ENCODE data around the gene DNAJB13.

DNAJB13 gene

DNA sequence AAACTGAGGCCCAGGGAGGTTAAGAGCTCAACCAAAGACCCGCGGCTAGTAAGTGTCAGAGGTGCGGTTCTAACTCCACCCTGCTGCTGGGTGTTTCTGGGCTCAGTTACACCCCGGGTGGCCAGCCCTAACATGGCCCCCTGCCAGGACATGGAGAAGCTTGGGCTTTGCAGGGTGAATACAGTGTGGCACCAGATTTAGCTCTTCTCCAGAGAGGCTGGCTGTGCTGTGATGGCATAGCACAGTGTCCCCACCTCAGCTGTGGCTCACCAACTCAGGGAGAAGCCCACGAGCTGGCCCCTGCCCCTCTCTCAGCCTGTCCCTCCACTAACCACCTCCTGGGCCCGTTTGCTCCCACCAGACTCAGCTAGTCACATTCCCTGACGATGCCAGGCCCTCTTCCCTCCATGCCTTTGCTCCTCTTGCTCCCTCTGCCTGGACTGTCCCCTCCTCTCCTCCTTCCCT is 51.0 kb downstream of the DNAJB13 start:
- no peak for DNase-seq

DNA sequence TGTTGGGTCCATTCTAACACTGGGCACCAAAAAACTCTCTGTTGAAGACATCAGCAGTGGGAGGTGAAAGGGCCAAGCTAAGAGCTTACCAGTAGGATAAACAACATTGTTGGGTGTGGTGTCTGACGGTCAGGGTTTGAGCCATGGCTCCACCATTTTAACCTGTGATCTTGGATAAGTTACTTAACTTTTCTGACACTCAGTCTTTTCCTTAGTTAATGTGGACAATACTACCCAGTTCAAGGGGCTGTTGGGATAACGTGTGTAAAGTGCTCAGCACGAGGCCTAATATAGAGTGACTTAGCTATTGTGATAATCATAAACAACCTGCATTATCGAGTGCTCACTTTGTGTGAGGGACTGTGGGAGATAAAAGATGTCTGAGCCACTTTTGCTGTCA is 52.0 kb downstream of the DNAJB13 start:
- no peak for DNase-seq

DNA sequence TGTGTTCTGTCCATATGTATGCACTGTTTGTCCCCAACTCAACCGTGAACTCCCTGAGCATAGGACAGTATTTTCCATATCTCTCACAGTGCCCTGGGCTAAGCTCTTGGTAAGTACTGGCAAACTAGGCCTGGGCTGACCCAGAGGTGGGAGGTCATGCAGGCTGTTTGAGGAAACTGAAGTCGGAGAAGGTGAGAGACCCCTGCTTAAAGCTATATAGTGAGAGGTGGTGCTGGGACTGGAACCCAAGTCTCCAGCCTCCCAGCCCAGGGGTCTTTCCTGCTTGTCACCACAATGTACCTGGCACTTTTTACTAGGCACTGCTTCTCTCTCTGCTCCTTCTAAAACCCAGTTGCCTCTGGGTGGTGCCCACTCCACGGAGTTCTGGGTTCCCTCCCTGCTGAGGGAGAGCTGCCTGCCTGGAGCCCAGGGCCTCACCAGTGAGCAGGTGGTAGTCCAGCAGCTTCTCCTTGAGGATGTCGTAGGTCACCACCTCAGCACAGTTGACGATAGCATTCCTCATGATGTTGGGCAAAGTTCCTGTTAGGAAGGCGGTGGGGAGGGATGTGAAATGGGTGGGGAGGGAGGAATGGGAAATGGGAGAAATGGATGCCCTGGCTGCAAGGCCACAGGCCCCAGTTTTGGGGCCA is 53.3 kb downstream of the DNAJB13 start:
- no peak for DNase-seq

DNA sequence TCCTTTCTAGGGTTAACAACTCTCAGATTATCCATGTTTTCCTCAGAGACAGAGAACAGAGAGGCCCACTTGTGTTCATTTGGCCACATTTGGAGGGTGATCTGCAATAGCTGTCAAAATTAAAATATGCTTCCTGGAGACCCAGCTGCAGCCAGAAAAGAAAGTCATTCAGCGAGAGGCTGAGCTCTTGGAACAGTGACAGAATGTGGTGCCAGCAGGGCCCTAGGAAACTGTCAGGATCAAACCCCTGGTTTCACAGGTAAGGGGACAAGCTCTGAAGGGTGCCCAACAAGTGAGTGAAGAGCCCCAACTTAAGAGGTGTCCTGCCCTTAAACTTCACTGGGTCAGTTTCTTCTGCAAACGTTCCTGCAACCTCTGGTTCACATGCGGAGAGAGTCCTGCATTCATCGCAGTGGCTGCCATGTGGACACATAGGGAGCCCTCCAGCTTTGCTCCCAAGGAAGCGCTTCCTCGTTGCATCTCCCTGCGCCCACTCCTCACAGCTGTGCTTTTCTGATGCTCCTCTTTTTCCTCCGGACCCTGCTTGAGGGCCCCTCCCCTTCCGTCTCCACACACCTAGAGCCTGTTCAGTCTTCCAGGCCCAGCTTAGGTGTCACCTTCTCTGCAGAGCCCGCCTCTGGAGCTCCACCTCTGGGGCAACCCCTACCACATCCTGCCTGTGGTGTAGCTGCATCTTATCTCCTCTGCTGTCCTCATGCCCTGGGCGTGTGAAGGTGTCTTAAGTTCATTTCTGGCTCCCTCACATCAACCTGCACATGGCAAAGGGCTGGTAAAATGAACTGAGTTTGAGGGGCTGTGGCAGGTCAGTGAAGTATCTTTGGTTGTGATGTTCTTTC is 54.2 kb downstream of the DNAJB13 start:
- DNase-seq: no peak

DNA sequence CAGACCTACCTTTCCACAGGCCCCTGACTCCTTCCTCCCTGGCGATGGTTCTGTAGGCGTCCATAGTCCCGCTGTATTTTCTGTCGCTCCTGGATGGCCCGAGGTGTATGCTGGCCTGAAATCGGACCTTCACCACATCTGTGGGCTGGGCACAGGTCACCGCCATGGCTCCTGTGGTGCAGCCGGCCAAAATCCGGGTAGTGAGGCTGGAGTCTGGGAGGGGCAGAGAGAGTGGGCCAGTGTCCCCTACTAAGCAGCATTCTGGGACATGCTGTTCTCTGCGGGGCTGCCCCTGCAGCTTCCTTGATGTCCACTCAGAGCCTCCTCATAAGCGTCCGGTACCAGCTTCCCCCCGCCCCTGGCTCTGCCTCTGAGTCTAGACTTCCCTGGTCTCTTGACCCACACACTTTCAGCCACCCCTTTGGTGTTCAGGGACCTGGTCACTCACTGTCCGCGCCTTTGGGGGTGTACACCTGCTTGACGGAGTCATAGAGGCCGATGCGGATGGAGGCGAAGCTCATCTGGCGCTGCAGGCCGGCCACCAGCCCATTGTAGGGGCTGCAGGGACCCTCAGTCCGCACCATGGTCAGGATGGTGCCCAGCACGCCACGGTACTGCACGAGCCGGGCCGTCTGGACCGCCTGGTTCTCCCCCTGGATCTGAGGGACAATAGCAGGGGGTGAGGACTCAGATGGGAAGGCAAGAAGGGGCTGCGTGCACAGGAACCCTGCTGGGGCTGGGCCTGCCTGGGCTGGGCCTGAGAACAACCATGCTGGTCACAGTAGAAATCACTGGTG is 55.1 kb downstream of the DNAJB13 start:
- DNase-seq: no peak

DNA sequence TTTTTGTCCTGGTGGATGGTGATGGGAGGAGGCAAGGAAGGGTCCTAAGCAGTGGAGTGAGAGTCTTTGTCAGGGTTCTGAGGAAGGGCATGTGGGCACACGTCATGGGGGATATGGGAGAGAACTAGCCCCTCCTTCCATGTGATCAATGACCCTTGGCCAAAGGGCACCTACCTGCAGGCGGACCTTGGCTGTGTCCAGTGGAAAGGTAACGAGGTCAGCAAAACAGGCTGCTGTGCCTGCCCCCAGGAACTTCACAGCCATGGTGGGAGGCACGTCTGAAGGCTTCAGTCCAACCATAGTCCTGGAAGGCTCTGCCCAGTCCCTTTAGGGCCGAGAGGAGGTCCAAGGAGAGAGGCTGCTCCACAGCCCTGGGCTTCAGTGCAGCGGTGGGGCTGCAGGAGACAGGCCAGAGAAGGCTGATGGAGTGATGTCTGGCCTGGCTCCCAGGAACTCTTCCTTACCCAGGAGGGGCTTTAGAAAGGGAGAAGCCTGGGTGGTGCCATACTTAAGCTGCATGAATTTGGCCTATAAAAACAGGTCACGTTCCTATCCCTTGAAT is 56.0 kb downstream of the DNAJB13 start:
- DNase-seq: no peak

DNA sequence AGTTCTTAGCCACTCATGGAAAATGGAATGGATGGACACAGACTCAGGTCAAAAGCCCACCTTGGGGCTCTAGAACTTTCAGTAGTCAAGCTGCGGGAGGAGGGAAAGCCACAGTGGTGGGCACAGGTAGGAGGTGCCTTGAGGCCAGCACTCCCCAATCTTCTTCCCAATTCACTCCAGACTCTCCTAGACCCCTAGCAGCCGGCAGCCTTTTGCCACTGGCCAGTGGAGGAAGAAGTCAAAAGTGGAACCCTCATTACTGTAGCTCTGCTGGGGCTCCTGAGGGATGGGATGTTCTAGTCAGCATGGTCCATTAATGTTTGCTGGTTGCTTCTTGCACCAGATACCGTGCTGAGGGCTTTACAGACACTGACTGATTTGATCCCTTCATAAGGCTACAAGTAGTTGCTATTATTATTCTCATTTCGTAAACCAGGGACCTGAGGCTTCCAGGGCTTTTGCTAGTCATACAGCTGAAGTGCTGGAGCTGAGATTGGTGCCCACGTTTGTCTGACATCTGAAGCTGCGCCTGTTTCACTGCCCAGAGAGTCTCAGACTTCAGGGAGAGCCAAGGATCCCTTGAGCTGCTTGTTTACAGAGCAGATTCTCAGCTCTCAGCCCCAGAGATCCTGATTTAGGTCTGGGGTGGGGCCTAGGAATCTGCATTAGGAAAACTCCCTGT is 57.0 kb downstream of the DNAJB13 start:
- no peak for DNase-seq

DNA sequence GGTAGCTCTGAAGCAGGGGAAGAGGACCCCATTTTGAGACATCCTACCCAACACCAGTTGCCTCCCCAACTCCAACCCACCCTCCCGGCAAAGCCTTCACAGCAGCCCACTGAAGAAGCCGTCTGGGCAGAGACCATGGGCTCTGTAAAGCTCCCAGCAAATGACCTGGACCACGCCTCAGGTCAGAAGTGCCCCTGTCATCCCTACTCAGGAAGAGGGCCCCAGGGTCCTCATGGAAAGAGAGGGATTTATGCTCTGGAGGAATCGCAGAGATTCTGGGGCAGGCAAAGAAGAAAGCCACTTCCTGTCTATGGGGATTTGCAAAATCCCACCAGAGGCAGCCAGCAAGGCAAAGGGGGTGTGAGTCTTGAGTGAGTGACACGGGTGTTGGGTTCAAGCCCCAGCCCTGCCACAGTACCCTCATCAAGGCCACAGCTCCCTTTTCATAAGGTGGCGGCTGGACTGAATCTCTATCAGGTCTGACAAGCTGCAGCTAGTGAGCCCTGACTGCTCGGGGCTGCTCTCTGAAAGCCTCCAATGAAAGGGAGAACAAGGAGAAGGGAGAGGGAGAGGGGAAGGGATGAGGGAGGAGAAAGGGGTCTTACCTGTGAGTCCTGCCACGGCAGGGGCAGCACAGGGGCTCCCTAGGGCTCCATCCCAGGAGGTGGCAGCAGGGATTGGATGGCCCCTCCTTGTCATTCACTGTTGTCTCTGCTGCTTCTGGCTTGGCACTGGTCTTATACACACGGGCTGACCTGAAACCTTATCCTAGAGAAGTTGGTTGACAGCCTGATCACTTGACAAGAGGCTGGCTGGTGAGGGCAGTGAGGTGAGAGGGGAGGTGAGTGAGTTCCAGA is 57.8 kb downstream of the DNAJB13 start, which contains the start of gene UCP3:
Gene UCP3, minus strand, starts transcription at position 713 of the 857 bp plus-strand sequence. CDS start 2,043 bp downstream, outside the sequence.
- DNase-seq: no peak

DNA sequence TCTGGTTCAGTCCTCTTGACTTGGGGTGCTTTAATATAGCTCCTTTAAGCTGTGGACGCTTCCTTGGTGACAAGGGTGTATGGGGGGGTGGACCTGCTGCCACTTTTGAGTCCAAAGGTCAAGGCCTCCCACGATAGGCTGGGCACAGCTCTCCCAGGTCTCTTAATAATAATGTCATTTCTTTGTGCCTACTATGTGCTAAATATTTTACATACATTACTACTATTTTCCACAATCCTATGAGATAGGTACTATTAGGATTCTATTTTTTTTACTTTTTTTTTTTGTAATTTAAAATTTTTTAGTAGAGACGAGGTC is 58.4 kb downstream of the DNAJB13 start:
- no peak for DNase-seq

DNA sequence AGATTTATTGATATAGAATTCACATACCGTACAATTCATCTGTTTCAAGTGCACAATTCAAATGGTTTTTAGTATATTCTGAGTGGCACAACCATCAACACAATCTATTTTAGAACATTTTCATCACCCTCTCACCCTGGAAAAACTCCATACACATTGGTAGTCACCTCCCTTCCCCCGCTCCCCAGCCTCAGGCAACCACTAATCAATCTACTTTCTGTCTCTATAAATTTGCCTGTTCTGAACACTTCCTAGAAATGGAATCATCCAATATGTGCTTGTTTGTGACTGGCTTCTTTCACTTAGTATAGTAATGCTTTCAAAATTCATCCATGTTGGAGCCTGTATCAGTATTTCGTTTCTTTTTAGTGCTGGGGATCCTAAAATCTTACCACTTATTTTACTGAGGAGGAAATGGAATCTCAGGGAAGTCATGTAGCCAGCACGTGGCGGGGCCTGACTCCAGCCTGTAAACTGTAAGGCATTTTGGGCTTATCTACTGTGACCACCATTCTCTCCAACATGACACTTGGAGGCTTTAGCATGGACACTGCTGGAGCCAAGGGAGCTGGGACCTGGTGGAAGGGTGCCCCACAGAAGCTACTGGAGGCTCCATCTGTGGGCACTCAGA is 59.0 kb downstream of the DNAJB13 start:
- no peak for DNase-seq

DNA sequence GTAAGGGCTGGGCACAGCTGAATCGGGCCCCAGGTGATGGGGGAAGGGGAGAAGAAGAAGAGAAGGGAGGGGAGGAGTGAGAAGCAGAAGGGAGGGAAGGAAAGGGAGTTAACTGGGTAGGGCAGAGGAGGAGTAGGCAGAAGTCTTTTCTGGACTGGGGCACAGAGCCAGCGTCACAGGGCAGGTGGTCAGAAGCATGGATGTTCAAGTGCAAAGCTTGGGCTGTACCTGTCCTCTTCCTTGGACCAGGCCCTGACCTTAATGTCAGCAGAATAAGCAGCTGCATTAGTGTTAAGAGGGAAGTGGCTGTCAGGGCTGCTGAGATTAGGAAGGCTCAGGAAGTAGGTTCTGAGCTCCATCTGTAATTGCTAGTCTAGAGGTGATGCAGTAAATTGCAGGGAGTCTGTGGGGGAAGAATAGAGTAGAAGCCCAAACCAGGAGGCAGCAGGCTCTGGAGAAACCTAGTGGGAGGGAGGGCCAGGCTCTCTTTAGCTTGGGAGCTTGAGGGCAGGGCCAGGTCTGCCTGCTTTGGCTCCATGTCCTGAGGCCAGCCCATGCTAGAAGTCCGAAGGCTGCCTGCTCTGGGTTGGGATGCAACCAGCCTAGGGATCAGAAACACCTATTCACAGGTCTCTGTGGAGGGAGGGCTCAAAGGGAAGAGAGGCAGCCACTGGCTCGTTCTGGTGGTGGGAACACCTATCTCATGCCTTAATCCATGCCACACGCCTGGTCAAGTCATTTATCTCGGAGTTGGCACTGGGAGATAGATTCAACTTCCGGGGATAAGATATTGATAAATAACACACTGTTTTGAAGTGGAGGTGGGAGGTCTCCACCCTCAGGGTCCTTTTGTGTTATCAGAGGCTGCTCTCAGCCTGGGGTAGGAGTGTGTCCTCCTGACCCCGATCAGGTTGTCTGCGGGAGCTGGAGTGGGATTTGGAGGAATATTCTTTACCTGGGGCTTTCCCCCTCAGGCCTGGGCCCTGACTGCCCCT is 59.8 kb downstream of the DNAJB13 start:
- DNase-seq: no peak

DNA sequence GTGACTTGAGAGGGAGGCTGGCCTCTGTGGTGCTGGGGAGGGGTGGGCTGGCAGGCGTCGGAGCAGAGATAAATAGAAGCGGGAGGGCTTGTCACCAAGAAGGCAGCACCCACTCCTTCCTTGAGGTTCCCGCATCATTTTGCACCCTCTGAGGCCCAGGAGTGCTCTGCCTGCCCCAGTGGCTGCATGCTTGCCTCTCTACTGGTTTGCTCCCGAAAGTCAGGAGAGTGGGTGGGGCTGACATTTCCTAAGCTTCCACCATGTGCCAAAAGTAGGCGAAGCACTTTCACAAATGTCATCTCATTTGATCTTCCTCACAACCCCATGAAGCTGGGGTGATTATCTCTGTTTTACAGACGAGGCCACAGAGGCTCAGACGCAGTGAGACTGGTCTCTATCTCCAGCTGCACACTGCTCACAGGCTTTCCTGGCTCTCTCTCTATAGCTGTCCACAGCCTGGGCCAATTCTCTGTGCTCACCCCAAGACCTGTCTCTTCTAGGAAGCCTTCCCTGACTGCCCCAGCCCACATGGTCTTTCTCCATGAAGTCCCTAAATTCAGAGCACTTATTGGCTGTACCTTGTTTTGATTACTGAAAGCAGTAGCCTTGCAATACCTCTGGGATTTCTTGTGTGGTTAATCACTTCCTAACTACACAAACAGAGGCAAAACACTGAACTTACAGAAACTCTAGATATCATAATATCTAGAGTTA is 60.7 kb downstream of the DNAJB13 start:
- DNase-seq: no peak

DNA sequence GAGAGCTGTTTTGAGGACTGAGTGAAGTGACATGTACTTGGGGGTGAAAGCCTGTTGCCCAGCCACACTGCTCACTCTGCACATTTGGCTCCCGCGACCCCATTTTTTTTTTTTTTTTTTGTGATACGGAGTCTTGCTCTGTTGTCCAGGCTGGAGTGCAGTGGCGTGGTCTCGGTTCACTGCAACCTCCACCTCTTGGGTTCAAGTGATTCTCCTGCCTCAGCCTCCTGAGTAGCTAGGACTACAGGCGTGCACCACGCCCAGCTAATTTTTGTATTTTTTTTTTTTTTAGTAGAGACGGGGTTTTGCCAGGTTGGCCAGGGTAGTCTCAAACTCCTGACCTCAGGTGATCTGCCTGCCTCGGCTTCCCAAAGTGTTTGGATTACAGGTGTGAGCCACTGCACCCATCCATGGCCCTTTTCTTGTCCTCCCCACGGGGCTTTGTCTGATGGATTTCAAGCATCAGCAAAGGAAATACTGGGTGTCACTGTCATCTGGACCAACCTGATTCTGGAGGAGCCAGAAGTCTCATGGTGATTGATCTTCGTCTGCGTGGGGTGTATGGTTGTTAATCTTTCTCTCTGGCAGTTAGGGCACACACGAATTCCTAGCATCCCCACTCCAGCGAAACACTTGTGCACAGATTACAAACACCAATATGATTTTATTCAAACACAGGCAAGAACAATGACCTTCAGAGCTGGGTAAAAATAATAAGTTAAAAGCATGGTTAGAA is 61.4 kb downstream of the DNAJB13 start:
- DNase-seq: no peak

DNA sequence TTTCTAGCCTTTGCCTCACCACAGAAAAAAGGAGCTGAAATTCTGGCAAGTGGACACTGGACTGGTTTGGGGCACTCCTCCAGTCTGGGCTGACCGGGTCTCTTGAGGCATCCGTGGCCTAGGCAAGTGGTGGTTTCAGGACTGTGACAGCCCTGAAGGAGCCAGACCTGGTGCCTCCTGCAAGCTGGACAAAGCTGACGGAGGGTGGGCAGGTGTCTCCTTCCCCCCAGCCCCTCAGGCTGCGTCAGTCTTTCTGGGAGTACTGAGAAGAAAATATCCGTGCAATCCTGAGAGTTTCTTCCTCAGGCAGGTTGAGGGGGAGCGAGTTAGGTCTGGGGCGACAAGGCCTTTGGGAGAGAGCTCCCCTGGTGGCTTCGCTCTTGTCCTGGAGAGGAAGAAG is 62.3 kb downstream of the DNAJB13 start:
- DNase-seq: no peak

DNA sequence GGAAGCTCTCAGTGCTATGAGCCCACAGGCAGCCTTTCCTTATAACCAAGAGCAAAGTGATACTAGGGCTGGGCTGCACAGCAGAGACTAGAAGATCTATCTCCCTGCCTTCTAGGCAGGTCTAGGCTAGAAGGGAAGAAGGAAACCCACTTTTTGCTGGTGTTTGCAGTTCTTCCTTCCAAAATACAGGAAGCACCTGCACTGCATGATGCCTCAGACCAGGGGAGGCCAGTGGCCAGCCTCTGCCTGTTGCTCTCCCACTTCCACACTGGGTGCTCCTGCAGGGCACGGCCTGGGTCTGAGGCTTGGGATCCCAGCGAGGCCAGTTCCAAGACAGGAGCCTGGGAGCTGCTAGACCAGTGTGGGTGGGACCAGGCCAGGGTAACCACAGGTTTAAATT is 64.1 kb downstream of the DNAJB13 start:
- no peak for DNase-seq

DNA sequence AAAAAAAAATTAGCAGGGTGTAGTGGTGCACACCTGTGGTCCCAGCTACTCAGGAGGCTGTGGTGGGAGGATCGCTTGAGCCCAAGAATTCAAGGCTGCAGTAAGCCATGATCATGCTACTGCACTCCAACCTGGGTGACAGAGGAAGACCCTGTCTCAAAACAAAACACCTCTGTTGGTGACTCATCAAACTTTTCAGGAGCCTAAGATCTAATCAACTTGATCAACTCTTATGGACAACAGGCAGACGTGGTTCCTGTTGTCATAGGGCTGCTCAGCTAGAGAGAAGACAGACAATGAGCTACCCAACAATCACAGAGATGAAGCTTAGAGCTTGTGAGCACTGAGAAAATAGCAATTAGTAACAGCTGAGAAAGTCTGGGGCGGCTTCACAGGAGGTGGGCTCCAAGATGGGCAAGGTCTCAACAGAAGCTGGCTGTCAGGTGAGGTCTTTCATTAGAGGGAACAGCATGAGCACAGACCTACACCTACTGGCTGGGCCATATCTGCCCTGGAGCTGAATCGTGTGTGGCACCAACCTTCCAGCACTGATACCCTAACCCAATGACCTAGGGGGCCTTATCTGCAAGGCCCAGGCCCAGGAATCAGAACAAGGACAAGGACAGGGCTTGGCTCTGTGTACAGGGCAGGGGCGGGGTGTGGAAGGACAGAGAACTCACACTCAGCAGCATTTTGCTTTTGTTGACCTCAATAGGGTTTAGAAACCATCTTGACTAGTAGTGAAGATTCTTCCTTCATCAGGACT is 65.3 kb downstream of the DNAJB13 start:
- no peak for DNase-seq

DNA sequence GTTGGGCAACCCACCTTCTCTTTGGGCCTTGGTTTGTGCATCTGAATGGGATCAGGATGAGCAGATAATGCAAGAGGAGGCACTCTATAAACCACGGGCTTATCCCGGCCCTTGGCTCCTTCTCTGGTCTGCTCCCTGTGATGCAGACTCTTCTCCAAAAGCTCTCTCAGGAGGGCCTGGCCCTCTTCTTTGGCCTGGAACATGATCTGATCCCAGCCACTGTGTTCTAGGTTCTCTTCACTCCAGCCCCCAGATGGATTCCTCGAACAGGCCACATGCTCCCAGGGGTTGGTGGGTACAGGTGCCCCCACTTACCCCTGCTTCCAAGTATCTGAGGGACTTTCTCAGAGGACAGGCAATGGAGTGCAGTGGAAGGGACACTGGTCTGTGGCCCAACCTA is 66.8 kb downstream of the DNAJB13 start:
- no peak for DNase-seq

Data from right forelimb (tissue), 1 donor.